Neutrophil (primary cell): ENCODE results near the gene ABCA2.

Experiments used
- H3K27ac ChIP-seq: fragments of 200-600 bp; sonication (generic); 2 replicates; pipeline ENCODE4 v1.5.1; 2016; ENCODE audit warnings: mild to moderate bottlenecking, moderate library complexity
- H3K27me3 ChIP-seq: fragments of 200-600 bp; sonication (generic); 2 replicates; pipeline ENCODE4 v1.6.0; 2016; ENCODE audit warnings: mild to moderate bottlenecking
- H3K36me3 ChIP-seq: fragments of 200-600 bp; sonication (generic); 2 replicates; pipeline ENCODE4 v1.5.1; 2017
- H3K4me1 ChIP-seq, 2 experiments: fragments of 200-600 bp in 1 of 2; sonication (generic) in 1 of 2; 1 replicate in 1 of 2; 2 replicates in 1 of 2; pipeline versions ENCODE4 v1.5.1 to v1.6.1; 2013 to 2016; ENCODE audit warnings: low read depth in 1 of 2, low read length in 1 of 2, mild to moderate bottlenecking in 1 of 2, moderate library complexity in 1 of 2; ENCODE audit not compliant: control insufficient read depth in 1 of 2, insufficient read depth in 1 of 2
- H3K4me3 ChIP-seq, 2 experiments: fragments of 200-600 bp in 1 of 2; sonication (generic) in 1 of 2; 1 replicate in 1 of 2; 2 replicates in 1 of 2; pipeline ENCODE4 v1.5.1; 2013 to 2016; ENCODE audit warnings: low read depth in 1 of 2, low read length in 1 of 2, mild to moderate bottlenecking in 1 of 2, moderate library complexity in 1 of 2
- H3K9me3 ChIP-seq: fragments of 200-600 bp; sonication (generic); 2 replicates; pipeline ENCODE4 v1.5.1; 2016
- TF ChIP-seq, protein P1 (sequence below): fragments of 200-600 bp; sonication (generic); IDR thresholded peaks from 2 replicates; pipeline ENCODE4 v1.5.1; 2016; ENCODE audit warnings: antibody characterized with exemption

ABCA2 gene

DNA sequence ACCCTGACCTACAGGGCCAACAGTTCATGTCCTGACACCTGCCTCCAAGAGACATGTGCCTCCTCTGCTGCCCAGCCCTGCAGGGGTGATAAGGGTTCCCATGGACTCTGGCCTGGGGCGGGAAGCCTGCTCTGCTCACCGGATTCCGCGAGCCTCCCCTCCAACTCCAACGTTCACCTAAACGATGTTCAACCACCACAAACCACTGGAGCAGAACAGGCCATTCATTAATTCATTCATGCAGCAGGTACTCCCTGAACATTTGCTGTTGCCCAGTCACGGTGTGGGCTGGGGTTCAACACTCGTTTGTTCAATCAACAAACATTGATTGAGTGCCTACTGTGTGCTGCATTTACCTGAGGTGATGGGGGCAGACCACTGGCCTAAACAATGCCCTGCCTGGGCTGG is 46.0 kb upstream of the ABCA2 start:
- Histone ChIP-seq H3K4me3 (no peak overlapping the region), H3K36me3 (no peaks in the 10 kb centered on the region), H3K27me3 (peaks cover 72% of the 10 kb centered on the region), H3K4me1 (peaks cover 66 to 69% of the 10 kb centered on the region in 2 experiments), H3K27ac (peak overlapping the region; percentile 73), H3K9me3 (no peaks in the 10 kb centered on the region)
- TF ChIP-seq, protein P1, sequence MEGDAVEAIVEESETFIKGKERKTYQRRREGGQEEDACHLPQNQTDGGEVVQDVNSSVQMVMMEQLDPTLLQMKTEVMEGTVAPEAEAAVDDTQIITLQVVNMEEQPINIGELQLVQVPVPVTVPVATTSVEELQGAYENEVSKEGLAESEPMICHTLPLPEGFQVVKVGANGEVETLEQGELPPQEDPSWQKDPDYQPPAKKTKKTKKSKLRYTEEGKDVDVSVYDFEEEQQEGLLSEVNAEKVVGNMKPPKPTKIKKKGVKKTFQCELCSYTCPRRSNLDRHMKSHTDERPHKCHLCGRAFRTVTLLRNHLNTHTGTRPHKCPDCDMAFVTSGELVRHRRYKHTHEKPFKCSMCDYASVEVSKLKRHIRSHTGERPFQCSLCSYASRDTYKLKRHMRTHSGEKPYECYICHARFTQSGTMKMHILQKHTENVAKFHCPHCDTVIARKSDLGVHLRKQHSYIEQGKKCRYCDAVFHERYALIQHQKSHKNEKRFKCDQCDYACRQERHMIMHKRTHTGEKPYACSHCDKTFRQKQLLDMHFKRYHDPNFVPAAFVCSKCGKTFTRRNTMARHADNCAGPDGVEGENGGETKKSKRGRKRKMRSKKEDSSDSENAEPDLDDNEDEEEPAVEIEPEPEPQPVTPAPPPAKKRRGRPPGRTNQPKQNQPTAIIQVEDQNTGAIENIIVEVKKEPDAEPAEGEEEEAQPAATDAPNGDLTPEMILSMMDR, result no peak

DNA sequence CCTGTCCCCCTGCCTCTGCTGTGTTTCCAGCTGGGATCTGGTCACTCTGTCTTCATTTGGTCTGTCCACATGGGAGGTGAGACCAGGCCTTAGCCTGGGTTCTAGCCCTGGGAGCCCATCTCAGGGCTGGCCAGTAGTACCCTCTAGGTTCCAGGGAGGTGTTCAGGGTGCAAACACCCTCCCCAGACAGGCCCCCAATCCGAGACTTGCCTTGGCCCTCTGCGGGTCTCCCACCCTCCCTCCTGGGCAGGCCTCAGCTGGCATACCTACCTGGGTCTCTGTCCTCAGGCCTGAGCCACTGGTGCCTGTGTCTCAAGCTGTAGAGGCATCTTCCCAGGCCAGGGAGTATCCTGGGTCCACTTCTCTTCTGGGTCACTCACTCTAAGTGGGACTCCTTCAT is 43.2 kb upstream of the ABCA2 start:
- peaks cover 51% of the 10 kb centered on the region for H3K27me3 ChIP-seq
- no peaks in the 10 kb centered on the region for H3K9me3 ChIP-seq
- H3K36me3 ChIP-seq, result no peaks in the 10 kb centered on the region
- H3K27ac ChIP-seq, result peak overlapping the region; percentile 51
- H3K4me3 ChIP-seq, result peak overlapping the region; percentile 55 to 58
- peaks cover 60 to 71% of the 10 kb centered on the region in 2 experiments for H3K4me1 ChIP-seq
- TF ChIP-seq, protein P1, result no peak

DNA sequence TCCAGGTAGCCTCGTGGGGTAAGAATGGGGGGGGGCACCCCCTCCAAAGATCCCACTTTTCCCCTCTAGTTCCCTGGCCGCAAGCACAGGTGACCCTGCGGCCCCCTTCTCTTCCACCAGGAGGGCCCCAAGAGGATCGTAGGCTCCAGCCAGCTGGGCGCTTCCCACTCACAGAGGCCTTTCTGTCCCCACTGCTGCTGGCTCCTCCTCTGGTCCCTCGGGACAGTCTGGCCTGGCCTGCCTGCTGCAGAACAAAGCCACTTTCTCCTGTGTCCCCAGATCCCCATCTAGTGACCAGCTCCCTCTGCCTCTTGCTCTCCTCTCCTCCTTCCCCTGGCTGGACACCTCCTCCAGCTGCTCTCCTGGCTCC is 42.9 kb upstream of the ABCA2 start:
- peak overlapping the region; percentile 55 to 58 for H3K4me3 ChIP-seq
- H3K4me1 ChIP-seq, result peaks cover 60 to 71% of the 10 kb centered on the region in 2 experiments
- peaks cover 47% of the 10 kb centered on the region for H3K27me3 ChIP-seq
- TF ChIP-seq, protein P1, result no peak
- H3K36me3 ChIP-seq, result no peaks in the 10 kb centered on the region
- H3K27ac ChIP-seq, result peak overlapping the region; percentile 51
- H3K9me3 ChIP-seq, result no peaks in the 10 kb centered on the region

DNA sequence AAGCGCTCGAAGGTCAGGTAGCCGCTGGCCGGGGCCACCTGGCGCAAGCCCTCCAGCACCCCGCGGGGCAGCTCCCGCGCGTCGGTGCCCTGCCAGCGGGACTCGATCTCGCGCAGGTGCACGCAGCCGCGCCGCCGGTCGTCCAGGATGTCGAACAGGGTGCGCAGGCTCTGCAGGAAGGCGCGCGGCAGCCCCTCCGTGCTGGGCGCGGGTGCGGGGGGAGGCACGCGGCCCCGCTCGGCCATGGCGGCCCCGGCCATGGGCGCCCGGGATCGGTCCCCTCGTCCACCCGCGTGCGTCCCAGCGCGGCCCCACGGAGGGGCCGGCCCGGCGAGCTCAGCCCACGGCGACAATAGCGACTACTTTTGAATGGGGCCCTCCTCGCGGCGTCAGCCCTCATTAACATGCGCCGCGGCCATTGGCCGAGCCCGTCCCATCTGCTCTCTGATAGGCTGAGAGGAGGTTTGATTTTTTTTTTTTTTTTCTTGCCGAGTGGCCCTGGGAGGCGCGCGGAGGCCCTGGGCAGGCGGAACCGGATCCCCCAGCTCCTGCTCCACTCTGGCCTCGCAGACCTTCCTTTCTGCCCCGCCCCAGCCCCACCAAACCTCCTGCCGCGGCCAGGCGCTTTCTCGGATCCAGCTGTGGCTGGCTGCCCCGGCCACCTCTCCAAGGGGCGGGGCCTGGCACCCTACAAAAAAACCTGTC is 42.3 kb upstream of the ABCA2 start, which contains the start of gene SAPCD2:
Gene SAPCD2 (minus strand): TSS at position 357 of the 705 bp plus-strand sequence. CDS start 97 bp downstream, at position 260.
- TF ChIP-seq, protein P1, result peak; percentile 19
- peak within 1 kb of the TSS; percentile 51 for H3K27ac ChIP-seq
- H3K4me1 ChIP-seq, result peaks cover 60 to 68% of the 10 kb centered on the region in 2 experiments
- H3K9me3 ChIP-seq, result no peaks in the 10 kb centered on the region
- peaks cover 41% of the 10 kb centered on the region for H3K27me3 ChIP-seq
- peak within 1 kb of the TSS; percentile 55 to 58 for H3K4me3 ChIP-seq
- H3K36me3 ChIP-seq, result no peaks in the 10 kb centered on the region

DNA sequence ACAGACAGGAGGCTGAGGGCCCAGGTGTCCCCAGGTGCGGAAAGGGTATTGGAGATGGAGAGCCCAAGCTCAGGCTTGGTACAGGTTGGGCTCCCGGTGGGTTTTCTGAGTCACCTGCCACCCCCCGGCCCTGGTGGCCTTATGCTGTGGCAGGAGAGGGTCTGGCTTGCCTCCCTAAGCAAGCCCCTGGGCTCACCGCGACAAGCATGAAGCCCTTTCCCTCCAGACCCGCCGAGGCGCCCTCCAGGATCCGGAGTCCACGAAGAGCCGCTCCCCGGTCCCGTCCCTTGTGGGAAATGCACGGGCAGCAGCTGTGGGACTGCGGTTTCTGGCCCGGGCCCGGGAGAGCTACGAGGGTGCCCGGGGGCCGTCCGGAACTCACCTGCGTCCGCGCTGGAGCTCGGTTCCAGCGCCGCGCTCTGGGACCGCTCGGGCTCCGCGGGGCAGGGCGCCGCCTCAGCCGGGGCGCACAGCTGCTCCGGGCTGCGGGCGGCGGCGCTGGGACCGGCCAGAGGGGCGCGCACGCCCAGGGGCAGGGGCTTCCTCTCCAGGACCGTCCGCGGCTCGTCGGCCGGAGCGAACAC is 41.6 kb upstream of the ABCA2 start:
- Histone ChIP-seq H3K27ac (no peak overlapping the region), H3K27me3 (peaks cover 34% of the 10 kb centered on the region), H3K4me3 (peak overlapping the region; percentile 55 to 58), H3K4me1 (peaks cover 60 to 61% of the 10 kb centered on the region in 2 experiments), H3K9me3 (no peaks in the 10 kb centered on the region), H3K36me3 (no peaks in the 10 kb centered on the region)
- TF ChIP-seq, protein P1, result no peak
